UCSD-AML1 (cell line): Measurements from ENCODE around the gene MCF2L2.

Source experiments
- DNase-seq: peaks from one replicate; lab custom pipeline; 2025; ENCODE audit not compliant: unreplicated experiment; lab: John Stamatoyannopoulos, UW

Gene MCF2L2

DNA sequence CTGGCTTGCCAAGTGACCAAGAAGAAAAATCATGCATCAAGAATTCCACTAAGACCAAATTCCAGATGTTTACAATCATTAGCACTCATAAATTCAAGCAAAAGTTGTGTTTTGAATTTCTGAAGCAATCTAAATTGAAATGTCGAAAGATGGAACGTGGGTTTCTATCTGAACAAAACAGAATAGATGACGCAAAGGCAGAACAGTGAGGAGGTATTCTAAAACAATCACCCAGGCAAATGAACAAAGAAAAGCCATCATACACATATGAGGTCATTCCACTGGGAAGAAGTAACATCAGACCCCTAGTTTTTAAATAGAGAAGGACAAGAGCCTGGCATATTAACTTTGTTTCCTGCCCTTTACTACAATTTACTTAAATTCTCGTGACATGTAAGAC, 58.0 kb downstream of the MCF2L2 start:
- no peak for DNase-seq

GRCh38 chr3:183369627-183370026, 58.8 kb downstream of the MCF2L2 start:
- no peak for DNase-seq

GRCh38 chr3:183369117-183369516, 59.3 kb downstream of the MCF2L2 start:
- DNase-seq = no peak

DNA sequence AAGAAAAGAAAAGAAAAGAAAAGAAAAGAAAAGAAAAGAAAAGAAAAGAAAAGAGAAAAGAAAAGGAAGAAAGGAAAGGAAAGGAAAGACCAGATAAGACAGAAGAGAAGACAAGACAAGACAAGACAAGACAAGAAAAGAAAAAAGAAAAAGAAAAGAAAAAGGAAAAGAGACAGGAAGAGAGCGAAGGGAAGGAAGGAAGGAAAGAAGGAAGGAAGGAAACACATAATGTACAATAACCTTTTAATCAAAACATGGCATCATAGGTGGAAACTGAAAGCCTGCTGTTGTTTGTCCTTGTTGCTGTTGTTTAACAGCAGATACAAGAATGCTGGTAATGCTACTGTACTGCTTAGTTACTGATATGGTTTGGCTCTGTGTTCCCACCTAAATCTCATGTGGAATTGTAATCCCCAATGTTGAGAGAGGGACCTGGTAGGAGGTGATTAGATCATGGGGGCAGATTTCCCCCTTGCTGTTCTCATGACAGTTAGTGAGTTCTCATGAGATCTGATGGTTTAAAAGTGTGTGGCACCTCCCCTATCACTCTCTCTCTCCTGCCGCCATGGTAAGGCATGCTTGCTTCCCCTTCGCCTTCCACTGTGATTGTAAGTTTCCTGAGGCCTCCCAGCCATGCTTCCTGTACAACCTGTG, 67.3 kb downstream of the MCF2L2 start:
- no peak for DNase-seq

DNA sequence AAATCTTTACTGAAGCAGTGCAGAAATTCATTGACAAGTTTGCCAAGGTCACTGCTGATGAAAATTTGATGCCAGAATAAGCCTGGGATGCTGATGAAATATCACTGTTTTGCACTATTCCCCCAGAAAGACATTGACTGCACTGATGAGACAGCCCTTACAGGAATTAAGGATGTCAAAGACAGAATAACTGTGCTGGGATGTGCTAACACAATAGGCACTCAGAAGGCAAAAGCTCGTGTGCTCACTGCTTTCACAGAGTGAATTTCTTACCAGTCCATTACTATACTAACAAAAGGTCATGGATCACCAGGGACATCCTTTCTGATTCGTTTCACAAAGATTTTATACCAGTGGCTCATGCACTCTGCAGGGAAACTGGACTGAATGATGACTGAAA, 69.4 kb downstream of the MCF2L2 start:
- DNase-seq = no peak

DNA sequence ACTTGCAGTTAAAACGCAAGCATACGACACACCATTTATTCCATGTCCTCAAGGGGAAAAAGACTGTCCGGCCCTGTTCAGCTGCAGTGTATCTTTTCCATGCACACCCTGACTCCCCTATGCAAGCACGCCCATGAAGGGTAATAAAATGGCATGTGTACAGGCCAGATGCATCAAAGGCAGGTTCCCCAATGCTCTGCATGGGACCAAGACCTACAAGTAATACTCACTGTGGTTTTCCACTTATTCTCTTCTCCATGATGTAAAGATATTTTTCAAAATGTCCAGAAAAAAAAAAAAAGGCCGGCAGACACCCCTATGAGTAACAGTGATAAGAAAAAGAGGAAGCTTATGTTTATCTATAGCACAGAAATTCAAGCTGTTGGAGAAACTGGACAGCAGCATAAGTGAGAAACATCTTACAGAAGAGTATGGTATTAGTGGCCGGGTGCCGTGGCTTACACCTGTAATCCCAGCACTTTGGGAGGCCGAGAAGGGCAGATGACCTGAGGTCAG, 70.8 kb downstream of the MCF2L2 start:
- DNase-seq = no peak

- no peak for DNase-seq
Measured at GRCh38 chr3:183356920-183357319, 71.5 kb downstream of the MCF2L2 start.

DNA sequence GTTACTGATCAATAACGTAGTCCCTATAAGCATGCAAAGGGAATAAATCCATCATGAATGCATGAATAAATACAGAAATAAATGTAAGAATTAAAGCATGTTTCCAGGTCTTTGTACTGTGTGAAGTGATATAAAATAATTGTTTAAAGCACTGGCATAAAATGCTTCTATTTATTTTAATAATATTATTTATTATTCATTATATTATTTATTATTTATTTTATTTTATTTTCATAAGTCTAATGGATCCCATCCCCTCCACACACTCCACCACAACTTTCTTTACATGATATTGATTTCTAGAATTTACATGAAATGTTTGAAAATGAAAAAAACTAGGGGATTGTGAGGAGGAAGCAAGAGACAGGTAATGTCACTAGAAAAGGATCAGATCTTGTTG, 73.5 kb downstream of the MCF2L2 start:
- no peak for DNase-seq

GRCh38 chr3:183354325-183354831, 74.0 kb downstream of the MCF2L2 start:
- DNase-seq = no peak

DNA sequence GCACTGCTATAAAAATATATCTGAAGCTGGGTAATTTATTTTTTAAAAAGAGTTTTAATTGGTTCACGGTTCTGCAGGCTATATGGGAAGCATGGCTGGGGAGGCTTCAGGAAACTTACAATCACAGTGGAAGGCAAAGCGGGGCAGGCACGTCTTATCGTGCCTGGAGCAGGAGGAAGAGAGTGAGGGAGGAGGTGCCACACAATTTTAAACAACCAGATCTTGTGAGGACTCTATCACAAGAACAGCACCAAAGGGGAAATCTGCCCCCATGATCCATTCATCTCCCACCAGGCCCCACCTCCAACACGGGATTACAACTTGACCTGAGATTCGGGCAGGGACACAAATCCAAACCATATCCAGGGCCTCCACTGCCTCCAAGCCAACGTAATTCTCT, 75.0 kb downstream of the MCF2L2 start:
- DNase-seq = no peak

DNA sequence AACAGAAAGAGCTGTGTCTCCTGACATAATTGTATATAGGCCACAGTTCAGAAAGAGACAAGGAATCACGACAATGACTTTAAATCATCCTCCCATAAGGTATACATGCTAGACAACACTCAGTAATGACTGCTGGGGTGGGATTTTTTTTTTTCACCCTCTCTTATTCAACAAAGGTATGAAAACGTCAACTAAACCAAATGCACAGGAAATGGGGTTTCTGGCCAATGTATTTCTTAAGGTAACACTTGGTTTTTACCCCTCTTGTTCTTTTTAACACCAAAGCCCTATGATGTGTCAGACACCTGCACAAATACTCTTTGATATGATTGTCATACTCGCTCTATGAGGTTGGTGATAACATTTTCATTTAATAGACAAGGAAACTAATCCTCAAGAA, 78.3 kb downstream of the MCF2L2 start:
- no peak for DNase-seq

DNA sequence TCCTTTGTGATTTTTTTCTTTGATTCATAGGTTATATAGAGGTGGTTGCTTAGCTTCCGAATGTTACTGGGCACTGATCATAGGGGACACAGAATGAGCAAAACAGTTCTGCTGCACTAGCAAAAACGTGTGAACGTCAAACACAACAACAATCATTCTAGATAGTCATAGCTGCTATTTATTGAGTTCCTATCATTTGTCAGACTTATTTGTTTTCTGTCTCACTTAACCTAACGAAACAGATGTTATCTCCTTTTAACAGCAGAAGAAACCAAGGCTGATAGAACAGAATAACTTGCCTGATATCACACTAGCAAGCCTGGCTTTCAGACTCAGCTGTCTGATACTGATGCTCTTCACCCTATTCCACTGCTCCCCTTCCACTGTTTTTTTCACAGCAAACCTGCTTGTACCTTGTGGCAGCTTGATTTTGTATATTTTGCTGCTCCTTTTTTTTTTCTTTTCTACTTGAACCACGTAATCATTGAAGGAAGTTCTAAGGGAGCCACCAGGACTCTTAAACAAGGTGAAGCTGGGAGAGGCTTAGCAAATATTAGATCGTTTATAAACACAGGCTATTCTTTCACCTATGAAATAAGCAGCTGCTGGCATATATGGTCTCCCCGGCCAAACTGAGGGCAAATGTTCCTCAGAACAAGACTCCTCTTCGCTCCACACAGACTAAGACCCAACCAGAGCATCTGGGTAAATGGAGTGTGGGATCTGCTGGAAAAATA, 78.8 kb downstream of the MCF2L2 start:
- no peak for DNase-seq

GRCh38 chr3:183342824-183343223, 85.6 kb downstream of the MCF2L2 start:
- DNase-seq = no peak

- no peak for DNase-seq
Measured at GRCh38 chr3:183341545-183342288, 86.7 kb downstream of the MCF2L2 start.

- no peak for DNase-seq
Measured at GRCh38 chr3:183340222-183340621, 88.2 kb downstream of the MCF2L2 start.

- no peak for DNase-seq
Measured at GRCh38 chr3:183339461-183340086, 88.8 kb downstream of the MCF2L2 start.

DNA sequence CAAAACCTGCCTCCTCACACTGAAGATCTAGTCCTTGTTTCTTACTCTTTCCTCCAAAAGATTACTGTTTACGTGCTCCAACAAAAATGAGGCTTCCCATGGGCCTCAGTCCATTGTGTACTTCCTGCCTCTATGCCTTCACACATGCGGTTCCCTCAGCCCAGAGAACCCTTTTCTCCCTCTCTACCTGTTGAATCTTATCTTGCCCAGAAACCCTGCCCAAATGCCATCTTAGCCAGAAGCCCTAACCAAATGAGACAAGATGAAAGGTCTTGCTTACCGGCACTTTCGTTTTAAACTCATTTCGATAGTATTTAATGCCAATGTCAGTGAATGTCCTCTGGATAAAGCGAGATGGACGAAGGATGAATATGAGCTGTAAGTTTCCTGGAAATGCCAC, 89.9 kb downstream of the MCF2L2 start:
- no peak for DNase-seq

DNA sequence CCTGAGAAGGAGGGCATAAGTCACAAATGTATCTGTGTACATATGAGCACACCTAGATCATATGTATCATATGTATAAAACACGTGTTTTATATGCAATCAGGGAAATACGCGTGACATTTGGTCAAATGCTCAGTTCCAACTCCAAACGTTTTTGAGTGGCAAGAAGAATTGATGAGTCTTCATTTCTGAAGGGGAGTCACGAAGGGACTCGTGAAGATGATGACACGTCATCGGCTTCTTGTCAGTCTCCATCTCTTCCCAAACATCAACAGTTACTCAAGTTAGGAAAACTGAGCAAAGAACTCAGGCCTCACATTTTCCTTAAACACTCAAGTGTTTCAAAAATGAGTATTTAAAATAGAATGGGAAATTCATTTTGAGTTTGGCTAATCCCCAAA, 95.9 kb downstream of the MCF2L2 start:
- no peak for DNase-seq

DNA sequence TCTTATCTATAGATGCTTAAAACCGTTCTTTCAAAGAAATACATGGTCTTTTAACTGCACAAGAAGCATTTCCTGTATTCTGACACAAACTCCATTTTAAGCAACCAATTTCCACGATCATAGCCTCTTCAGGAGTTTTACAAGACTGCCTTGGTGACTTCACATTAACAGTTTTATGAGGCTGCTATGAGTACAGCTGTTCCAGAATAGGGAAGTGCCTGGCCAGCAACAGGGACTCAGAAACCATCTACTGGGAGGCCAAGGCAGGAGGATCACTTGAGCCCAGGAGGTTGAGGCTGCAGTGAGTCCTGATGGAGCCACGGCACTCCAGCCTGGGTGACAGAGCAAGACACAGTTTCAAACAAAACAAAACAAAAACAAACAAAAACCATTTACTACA, 96.9 kb downstream of the MCF2L2 start:
- DNase-seq = no peak

- no peak for DNase-seq
Measured at GRCh38 chr3:183330881-183331280, 97.5 kb downstream of the MCF2L2 start.

GRCh38 chr3:183329543-183329942, 98.9 kb downstream of the MCF2L2 start:
- DNase-seq = no peak
